ENCODE data around the gene MRPL37.

Gene MRPL37

GRCh38 chr1:54240741-54241335 lies 40.9 kb downstream of the MRPL37 start:
- in situ Hi-C loops (cut with HindIII; ENCODE audit: low pct_unique_long_range_greater_than_20kb, low sequenced_read_pairs) = no loop called here
- DNase-seq (ENCODE audit: low read depth in 1 of 2, low spot score in 1 of 2) = no peak
- no peak for TF ChIP-seq JUND (IDR thresholded peaks at IDR 0.05; ENCODE audit: low read depth)

GRCh38 chr1:54241364-54241763 lies 41.4 kb downstream of the MRPL37 start:
- no peak for TF ChIP-seq JUND (IDR thresholded peaks at IDR 0.05; ENCODE audit: low read depth)

GRCh38 chr1:54243022-54243421 lies 43.1 kb downstream of the MRPL37 start:
- in situ Hi-C loops (cut with HindIII; ENCODE audit: low pct_unique_long_range_greater_than_20kb, low sequenced_read_pairs) = no loop called here
- no peak for DNase-seq (ENCODE audit: low read depth in 1 of 2, low spot score in 1 of 2)
- no peak for TF ChIP-seq JUND (IDR thresholded peaks at IDR 0.05; ENCODE audit: low read depth)

More at GRCh38 chr1:54241364-54241763, 41.4 kb downstream of the MRPL37 start:
- no peak for DNase-seq (ENCODE audit: low read depth in 1 of 2, low spot score in 1 of 2)
- in situ Hi-C loops (cut with HindIII; ENCODE audit: low pct_unique_long_range_greater_than_20kb, low sequenced_read_pairs) = no loop called here

- in situ Hi-C loops (cut with HindIII; ENCODE audit: low pct_unique_long_range_greater_than_20kb, low sequenced_read_pairs) = no loop called here
- no peak for DNase-seq (ENCODE audit: low read depth in 1 of 2, low spot score in 1 of 2)
- TF ChIP-seq JUND (IDR thresholded peaks at IDR 0.05; ENCODE audit: low read depth) = no peak
These were observed 44.7 kb downstream of the MRPL37 start for GRCh38 chr1:54244655-54245054.

DNA sequence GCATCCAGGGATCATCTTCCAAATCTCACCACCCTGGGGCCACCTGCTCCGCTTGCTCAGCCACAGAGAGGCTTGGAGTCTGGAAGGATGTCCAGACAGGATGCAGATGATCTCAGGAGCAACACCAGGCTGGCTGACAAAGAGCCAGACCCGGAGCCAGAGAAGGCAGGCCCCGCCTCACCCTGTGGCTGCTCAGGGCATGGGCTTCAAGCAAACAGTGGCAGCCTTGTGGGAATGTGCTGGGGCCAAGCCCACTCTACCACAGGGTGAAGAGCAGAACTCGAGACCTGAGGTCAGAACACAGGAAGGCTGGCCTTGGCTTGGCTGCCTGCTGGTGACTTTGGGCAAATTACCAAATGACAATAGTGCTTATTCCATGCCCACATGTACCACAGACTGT lies 45.5 kb downstream of the MRPL37 start:
- no peak for TF ChIP-seq JUND (IDR thresholded peaks at IDR 0.05; ENCODE audit: low read depth)
- in situ Hi-C loops (cut with HindIII; ENCODE audit: low pct_unique_long_range_greater_than_20kb, low sequenced_read_pairs) = no loop called here
- DNase-seq (ENCODE audit: low read depth in 1 of 2, low spot score in 1 of 2) = no peak

GRCh38 chr1:54246116-54246721 lies 46.3 kb downstream of the MRPL37 start:
- in situ Hi-C loops (cut with HindIII; ENCODE audit: low pct_unique_long_range_greater_than_20kb, low sequenced_read_pairs) = no loop called here
- no peak for TF ChIP-seq JUND (IDR thresholded peaks at IDR 0.05; ENCODE audit: low read depth)
- no peak for DNase-seq (ENCODE audit: low read depth in 1 of 2, low spot score in 1 of 2)

GRCh38 chr1:54247863-54248515 lies 48.0 kb downstream of the MRPL37 start:
- in situ Hi-C loops (cut with HindIII; ENCODE audit: low pct_unique_long_range_greater_than_20kb, low sequenced_read_pairs) = no loop called here
- no peak for TF ChIP-seq JUND (IDR thresholded peaks at IDR 0.05; ENCODE audit: low read depth)
- DNase-seq (ENCODE audit: low read depth in 1 of 2, low spot score in 1 of 2) = no peak

GRCh38 chr1:54248966-54249365 lies 49.0 kb downstream of the MRPL37 start:
- no peak for DNase-seq (ENCODE audit: low read depth in 1 of 2, low spot score in 1 of 2)
- TF ChIP-seq JUND (IDR thresholded peaks at IDR 0.05; ENCODE audit: low read depth) = no peak
- in situ Hi-C loops (cut with HindIII; ENCODE audit: low pct_unique_long_range_greater_than_20kb, low sequenced_read_pairs) = no loop called here

DNA sequence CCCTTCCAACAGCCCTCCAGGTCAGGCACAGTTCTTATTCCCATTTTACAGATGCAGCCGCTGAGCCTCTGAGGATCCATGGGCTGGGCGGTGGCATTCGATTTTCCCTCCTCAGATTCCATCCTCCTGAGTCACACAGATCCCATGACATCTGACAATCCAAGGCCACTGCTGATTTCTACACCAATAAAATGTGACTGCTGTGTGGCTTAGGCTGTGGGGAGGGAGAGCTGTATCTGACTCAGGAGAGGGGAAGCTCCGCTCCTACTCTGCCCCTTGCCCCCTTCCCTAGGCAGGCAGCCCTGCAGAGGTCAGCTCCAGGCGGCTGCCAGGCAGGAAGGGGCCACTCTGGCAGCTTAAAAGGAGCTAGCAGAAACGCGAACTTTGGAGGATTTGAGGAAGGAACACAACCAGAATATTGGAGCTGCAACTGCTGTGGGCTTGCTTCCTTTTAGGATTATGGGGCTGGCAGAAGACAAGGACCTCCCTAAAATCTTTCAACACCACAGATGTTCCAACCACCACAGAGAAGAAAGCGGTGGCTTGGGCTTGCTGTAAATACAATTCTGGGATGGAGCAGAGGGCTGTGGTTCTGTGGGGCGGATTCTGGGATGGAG lies 50.0 kb downstream of the MRPL37 start:
- no peak for TF ChIP-seq JUND (IDR thresholded peaks at IDR 0.05; ENCODE audit: low read depth)
- in situ Hi-C loops (cut with HindIII; ENCODE audit: low pct_unique_long_range_greater_than_20kb, low sequenced_read_pairs) = no loop called here
- peak in 1 of 2 experiments; percentile 2 for DNase-seq (ENCODE audit: low read depth in 1 of 2, low spot score in 1 of 2)

GRCh38 chr1:54250670-54251069 lies 50.7 kb downstream of the MRPL37 start:
- DNase-seq (ENCODE audit: low read depth in 1 of 2, low spot score in 1 of 2) = no peak
- TF ChIP-seq JUND (IDR thresholded peaks at IDR 0.05; ENCODE audit: low read depth) = no peak
- in situ Hi-C loops (cut with HindIII; ENCODE audit: low pct_unique_long_range_greater_than_20kb, low sequenced_read_pairs) = no loop called here

GRCh38 chr1:54252371-54252936 lies 52.5 kb downstream of the MRPL37 start:
- DNase-seq (ENCODE audit: low read depth in 1 of 2, low spot score in 1 of 2) = no peak
- in situ Hi-C loops (cut with HindIII; ENCODE audit: low pct_unique_long_range_greater_than_20kb, low sequenced_read_pairs) = no loop called here

DNA sequence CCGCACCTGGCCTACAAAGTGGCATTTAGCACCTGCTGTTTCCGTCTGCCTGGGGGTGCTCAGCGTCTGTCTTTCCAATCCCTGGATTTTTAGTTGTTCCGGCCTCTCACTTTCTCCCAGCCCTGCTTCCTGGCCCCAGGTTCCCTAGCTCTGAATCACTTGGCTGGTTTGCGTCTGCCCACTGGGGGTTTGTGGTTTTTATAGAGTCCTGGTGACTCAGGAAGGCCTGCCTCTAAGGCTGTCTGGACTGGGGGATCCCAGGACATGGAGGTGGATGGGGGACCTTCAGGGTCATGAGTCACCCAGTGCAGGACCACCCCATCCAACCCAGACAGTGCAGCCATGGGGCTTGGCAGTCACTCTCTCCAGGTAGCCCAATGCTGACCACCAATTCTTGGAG lies 53.5 kb downstream of the MRPL37 start:
- in situ Hi-C loops (cut with HindIII; ENCODE audit: low pct_unique_long_range_greater_than_20kb, low sequenced_read_pairs) = no loop called here
- no peak for DNase-seq (ENCODE audit: low read depth in 1 of 2, low spot score in 1 of 2)
- TF ChIP-seq JUND (IDR thresholded peaks at IDR 0.05; ENCODE audit: low read depth) = no peak

More at GRCh38 chr1:54252371-54252936, 52.5 kb downstream of the MRPL37 start:
- no peak for TF ChIP-seq JUND (IDR thresholded peaks at IDR 0.05; ENCODE audit: low read depth)

GRCh38 chr1:54254055-54254454 lies 54.1 kb downstream of the MRPL37 start:
- DNase-seq (ENCODE audit: low read depth in 1 of 2, low spot score in 1 of 2) = no peak
- in situ Hi-C loops (cut with HindIII; ENCODE audit: low pct_unique_long_range_greater_than_20kb, low sequenced_read_pairs) = no loop called here
- no peak for TF ChIP-seq JUND (IDR thresholded peaks at IDR 0.05; ENCODE audit: low read depth)

Data from T47D (cell line).